HEK293 (cell line): Measurements from ENCODE around the gene KCNQ1.

Experiments
- CTCF ChIA-PET: fragments of 350-600 bp; formaldehyde crosslinking; extraction: SDS; loops from one replicate; lab custom pipeline; 2021; ENCODE audit warnings: antibody characterized with exemption; lab: Yijun Ruan, JAX
- POLR2A ChIA-PET: fragments of 300-600 bp; formaldehyde crosslinking; extraction: SDS; loops from one replicate; lab custom pipeline; 2020; ENCODE audit warnings: antibody characterized with exemption, inconsistent platforms; lab: Yijun Ruan, JAX
- H3K27ac ChIP-seq: fragments of 200-500 bp; sonication (Bioruptor generic); 2 replicates; pipeline ENCODE4 v1.5.1; 2014; ENCODE audit warnings: low read depth, low read length, control low read depth, inconsistent platforms; ENCODE audit errors: extremely low read depth
- H3K36me3 ChIP-seq, 2 experiments: fragments of 200-500 bp in 1 of 2; sonication (Bioruptor generic) in 1 of 2; 1 replicate in 1 of 2; 2 replicates in 1 of 2; pipeline ENCODE4 v1.5.1; 2014 to 2017; ENCODE audit warnings: inconsistent platforms in 2 of 2, low read length in 2 of 2; ENCODE audit not compliant: control insufficient read depth in 2 of 2, insufficient read depth in 1 of 2
- H3K4me1 ChIP-seq: fragments of 200-500 bp; sonication (Bioruptor generic); 2 replicates; pipeline ENCODE4 v1.5.1; 2014; ENCODE audit warnings: mild to moderate bottlenecking, low read length, inconsistent platforms; ENCODE audit not compliant: control insufficient read depth, insufficient read depth
- H3K4me3 ChIP-seq: 2 replicates; pipeline ENCODE4 v1.5.1; 2011; ENCODE audit warnings: low read depth, mild to moderate bottlenecking, control low read depth, low read length, moderate library complexity
- H3K9me3 ChIP-seq: fragments of 200-500 bp; sonication (Bioruptor generic); 2 replicates; pipeline ENCODE4 v1.5.1; 2014; ENCODE audit warnings: low read depth, low read length, inconsistent platforms; ENCODE audit not compliant: control insufficient read depth, insufficient read depth
- BCL11B ChIP-seq: fragments of 450-650 bp; formaldehyde crosslinking; IDR thresholded peaks from 2 replicates; pipeline ENCODE4 v1.5.1; 2016; ENCODE audit warnings: low read depth, missing biosample characterization, missing genetic modification characterization
- EGR2 ChIP-seq: fragments of 450-650 bp; formaldehyde crosslinking; IDR thresholded peaks from 2 replicates; pipeline ENCODE4 v1.5.1; 2016; ENCODE audit warnings: low read depth, missing biosample characterization, missing genetic modification characterization
- HIC1 ChIP-seq: fragments of 450-650 bp; formaldehyde crosslinking; IDR thresholded peaks from 2 replicates; pipeline ENCODE4 v1.5.1; 2016; ENCODE audit warnings: missing biosample characterization, missing genetic modification characterization
- KLF1 ChIP-seq: fragments of 450-650 bp; formaldehyde crosslinking; IDR thresholded peaks from 2 replicates; pipeline ENCODE4 v1.5.1; 2016; ENCODE audit warnings: missing biosample characterization, missing genetic modification characterization
- PRDM4 ChIP-seq: fragments of 450-650 bp; formaldehyde crosslinking; IDR thresholded peaks from 2 replicates; pipeline ENCODE4 v1.5.1; 2017; ENCODE audit warnings: missing biosample characterization, missing genetic modification characterization
- SP2 ChIP-seq: fragments of 450-650 bp; formaldehyde crosslinking; IDR thresholded peaks from 2 replicates; pipeline ENCODE4 v1.5.1; 2016; ENCODE audit warnings: missing biosample characterization, missing genetic modification characterization
- ZBTB1 ChIP-seq: fragments of 450-650 bp; formaldehyde crosslinking; IDR thresholded peaks from 2 replicates; pipeline ENCODE4 v1.5.1; 2016; ENCODE audit warnings: missing biosample characterization, missing genetic modification characterization
- ZBTB49 ChIP-seq: fragments of 450-650 bp; formaldehyde crosslinking; IDR thresholded peaks from 2 replicates; pipeline ENCODE4 v1.5.1; 2016; ENCODE audit warnings: missing biosample characterization, missing genetic modification characterization, low read depth
- ZBTB6 ChIP-seq: fragments of 450-650 bp; formaldehyde crosslinking; IDR thresholded peaks from 2 replicates; pipeline ENCODE4 v1.5.1; 2017; ENCODE audit warnings: missing biosample characterization, missing genetic modification characterization
- ZNF366 ChIP-seq: fragments of 450-650 bp; formaldehyde crosslinking; conservative IDR thresholded peaks from 2 replicates; pipeline ENCODE4 v1.5.1; 2016; ENCODE audit warnings: missing biosample characterization, missing genetic modification characterization
- ZNF404 ChIP-seq: fragments of 450-650 bp; formaldehyde crosslinking; IDR thresholded peaks from 2 replicates; pipeline ENCODE4 v1.5.1; 2017; ENCODE audit warnings: missing biosample characterization, missing genetic modification characterization
- ZNF521 ChIP-seq: fragments of 450-650 bp; formaldehyde crosslinking; IDR thresholded peaks from 2 replicates; pipeline ENCODE4 v1.5.1; 2017; ENCODE audit warnings: missing biosample characterization, mild to moderate bottlenecking, missing genetic modification characterization
- ZNF548 ChIP-seq: fragments of 450-650 bp; formaldehyde crosslinking; IDR thresholded peaks from 2 replicates; pipeline ENCODE4 v1.5.1; 2016; ENCODE audit warnings: missing biosample characterization, missing genetic modification characterization
- ZNF596 ChIP-seq: fragments of 450-650 bp; IDR thresholded peaks from 2 replicates; pipeline ENCODE4 v1.5.0; 2018; ENCODE audit warnings: missing biosample characterization, mild to moderate bottlenecking, missing genetic modification characterization, moderate library complexity
- ZNF610 ChIP-seq: fragments of 450-650 bp; formaldehyde crosslinking; IDR thresholded peaks from 2 replicates; pipeline ENCODE4 v1.5.1; 2016; ENCODE audit warnings: missing biosample characterization, missing genetic modification characterization, borderline replicate concordance
- ZNF623 ChIP-seq: fragments of 450-650 bp; formaldehyde crosslinking; IDR thresholded peaks from 2 replicates; pipeline ENCODE4 v1.5.1; 2016; ENCODE audit warnings: missing biosample characterization, missing genetic modification characterization
- ZNF777 ChIP-seq: fragments of 450-650 bp; formaldehyde crosslinking; IDR thresholded peaks from 2 replicates; pipeline ENCODE4 v1.5.1; 2017; ENCODE audit warnings: missing biosample characterization, missing genetic modification characterization, borderline replicate concordance
- ZNF843 ChIP-seq: fragments of 450-650 bp; formaldehyde crosslinking; IDR thresholded peaks from 2 replicates; pipeline ENCODE4 v1.5.1; 2016; ENCODE audit warnings: missing biosample characterization, missing genetic modification characterization
- ZSCAN18 ChIP-seq: fragments of 450-650 bp; formaldehyde crosslinking; IDR thresholded peaks from 2 replicates; pipeline ENCODE4 v1.5.1; 2016; ENCODE audit warnings: missing biosample characterization, missing genetic modification characterization
- ZXDB ChIP-seq: fragments of 450-650 bp; formaldehyde crosslinking; IDR thresholded peaks from 2 replicates; pipeline ENCODE4 v1.5.1; 2016; ENCODE audit warnings: missing biosample characterization, missing genetic modification characterization

Gene KCNQ1

GRCh38 chr11:2421996-2422395 lies 22.8 kb upstream of the KCNQ1 start:
- H3K27ac ChIP-seq, result no peak overlapping the region
- CTCF ChIA-PET, result interaction anchor here (0.5 to 11.2 kb wide), 9 partner anchors 19 to 387 kb away, joined by 3 to 297 read pairs (median 15); partner anchors contain the start of genes C11orf21, TSPAN32 and TSSC4
- H3K4me3 ChIP-seq, result no peak overlapping the region
- no peaks in the 10 kb centered on the region for H3K4me1 ChIP-seq
- H3K9me3 ChIP-seq, result no peaks in the 10 kb centered on the region
- POLR2A ChIA-PET, result no interaction called here
- no peak for TF ChIP-seq HIC1 (tag by site-specific recombination)
- no peak for TF ChIP-seq ZNF521 (tag by site-specific recombination)
- no peak for TF ChIP-seq ZNF623 (tag by site-specific recombination)
- TF ChIP-seq ZNF404 (tag by site-specific recombination), result no peak
- TF ChIP-seq ZNF843 (tag by site-specific recombination), result no peak
- no peak for TF ChIP-seq ZNF596 (tag by site-specific recombination)
- no peak for TF ChIP-seq ZBTB49
- TF ChIP-seq ZSCAN18, result no peak
- no peak for TF ChIP-seq ZXDB (tag by site-specific recombination)
- TF ChIP-seq ZNF366, result no peak
- TF ChIP-seq EGR2 (tag by site-specific recombination), result no peak
- no peak for TF ChIP-seq KLF1 (tag by site-specific recombination)
- TF ChIP-seq ZNF777, result no peak
- no peak for TF ChIP-seq SP2 (tag by site-specific recombination)
- TF ChIP-seq BCL11B (tag by site-specific recombination), result no peak
- no peak for TF ChIP-seq ZBTB6 (tag by site-specific recombination)
- TF ChIP-seq ZNF610 (tag by site-specific recombination), result no peak
- TF ChIP-seq ZBTB1 (tag by site-specific recombination), result no peak
- TF ChIP-seq ZNF548 (tag by site-specific recombination), result no peak
- no peak for TF ChIP-seq PRDM4 (tag by site-specific recombination)
- H3K36me3 ChIP-seq, result no peaks in the 10 kb centered on the region
